Lung (tissue), 12 donors: ENCODE results near the gene HSF2BP. TPM values are rescaled to one million over a fixed set of nuclear protein-coding genes. Genes with fewer than 3 reads are reported as not detected.
"Not testable (repeated sequence)": the region's sequence is repeated elsewhere in the genome, so short reads cannot be mapped to it uniquely, and the experiment has no call there.

Experiments used
- ATAC-seq: fragments of 200-7000 bp; cut with Tn5 transposase; one replicate; pipeline ENCODE4 v1.9.1; 2020; ENCODE audit warnings: moderate number of reproducible peaks; ENCODE audit not compliant: insufficient read depth, low FRiP score
- DNase-seq, 3 donors: peaks; one replicate each; pipeline ENCODE4 v3.0.0-alpha.2; 2013 to 2017
- H3K27ac ChIP-seq, 2 donors: one replicate each; pipeline ENCODE4 v1.5.1; 2013; ENCODE audit warnings: mild to moderate bottlenecking in 2 of 2, moderate library complexity in 2 of 2, control low read depth in 1 of 2, inconsistent platforms in 1 of 2, low read depth in 1 of 2, low read length in 1 of 2
- H3K27me3 ChIP-seq, 3 donors: one replicate each; pipeline ENCODE4 v1.5.1; 2013; ENCODE audit warnings: low read length in 2 of 3; ENCODE audit not compliant: control insufficient read depth in 3 of 3, insufficient read depth in 3 of 3
- H3K36me3 ChIP-seq, 4 donors: one replicate each; pipeline ENCODE4 v1.5.1; 2013; ENCODE audit warnings: low read length in 4 of 4, mild to moderate bottlenecking in 1 of 4, moderate library complexity in 1 of 4; ENCODE audit not compliant: control insufficient read depth in 4 of 4, insufficient read depth in 4 of 4
- H3K4me1 ChIP-seq, 5 donors: one replicate each; pipeline ENCODE4 v1.5.1; 2013; ENCODE audit warnings: low read length in 5 of 5, mild to moderate bottlenecking in 2 of 5, moderate library complexity in 1 of 5; ENCODE audit not compliant: control insufficient read depth in 5 of 5, insufficient read depth in 5 of 5
- H3K4me3 ChIP-seq: one replicate; pipeline ENCODE4 v1.5.1; 2013; ENCODE audit warnings: mild to moderate bottlenecking, control low read depth, moderate library complexity
- H3K9ac ChIP-seq, 2 donors: one replicate each; pipeline ENCODE4 v1.5.1; 2013; ENCODE audit warnings: low read length in 2 of 2, control low read depth in 1 of 2; ENCODE audit not compliant: insufficient read depth in 1 of 2
- H3K9me3 ChIP-seq, 4 donors: one replicate each; pipeline ENCODE4 v1.5.1; 2013; ENCODE audit warnings: low read length in 3 of 4, mild to moderate bottlenecking in 1 of 4, moderate library complexity in 1 of 4; ENCODE audit not compliant: control insufficient read depth in 4 of 4, insufficient read depth in 3 of 4
- WGBS, 2 donors: extraction: QIAGEN DNeasy Blood & Tissue Kit; methylation state at CpG; one replicate each; pipeline ENCODE4 v1.1.7; 2013; 5-methylcytosine and 5-hydroxymethylcytosine counted together
- polyA plus RNA-seq, 2 donors: library from polyadenylated mRNA; stranded (reverse); fragments of 200-250 nt; gene quantifications; one replicate each; pipeline ENCODE4 v1.2.1, GENCODE V29; 2013
- total RNA-seq, 2 donors: library from RNA; depleted of rRNA in 1 of 2; stranded (reverse); fragments of >200 nt in 1 of 2; gene quantifications; one replicate each; pipeline ENCODE4 v1.2.1, GENCODE V29; 2014 to 2021
- TF ChIP-seq, protein P1 (sequence below): IDR thresholded peaks from 2 replicates; pipeline ENCODE4 v1.5.1; 2012; ENCODE audit warnings: mild to moderate bottlenecking; ENCODE audit errors: control extremely low read depth, extremely low read depth
- donor health status: control.
- donor health status: control.
- donor health status: Bipolar disorder and iron deficiency.
- donor health status: healthy.
- donor health status: DM: yes; HTN: yes; CAD: no.

The HSF2BP gene
- total and polyA plus RNA-seq, 4 donors, result 0.46 to 0.71 (median 0.57) TPM

DNA sequence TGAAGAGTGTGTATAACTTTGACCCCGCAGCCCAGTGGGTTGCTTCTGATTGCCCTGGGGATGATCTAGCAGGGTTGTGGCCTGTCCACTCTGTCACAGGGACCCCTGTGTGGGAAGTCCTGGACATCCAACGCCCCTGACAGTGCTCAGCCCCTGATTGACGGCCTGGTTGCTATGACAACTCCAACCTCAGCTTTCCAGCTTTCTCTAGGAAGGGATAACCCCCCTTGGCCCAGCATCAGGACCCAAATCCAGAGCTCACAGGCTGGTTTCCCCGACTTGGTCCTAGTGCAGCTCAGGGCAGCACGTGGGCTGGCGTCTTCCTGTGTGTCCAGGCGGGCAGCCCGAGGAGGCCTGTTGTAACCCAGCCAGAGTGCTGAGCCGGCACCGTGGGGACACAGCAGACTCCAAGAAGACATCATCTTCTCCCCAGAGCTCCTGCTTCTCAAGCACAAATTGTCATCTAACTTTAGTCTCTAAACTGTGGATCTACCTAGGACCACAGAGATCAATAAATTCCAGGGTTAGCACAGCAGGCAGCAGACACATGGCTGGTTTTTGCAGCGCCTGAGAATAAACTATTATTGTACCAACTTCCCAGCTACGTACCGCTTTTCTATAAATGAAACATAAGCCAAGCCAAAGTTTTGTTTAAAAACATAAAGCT, 40.8 kb upstream of the HSF2BP start:
- no peak overlapping the region for H3K4me3 ChIP-seq
- no peak for ATAC-seq
- WGBS, 2 donors, result 75 to 78% methylated on average over 13 of the region's 13 CpGs
- DNase-seq, result no peak
- no peaks in the 10 kb centered on the region for H3K27me3 ChIP-seq
- no peak overlapping the region for H3K27ac ChIP-seq
- TF ChIP-seq, protein P1, sequence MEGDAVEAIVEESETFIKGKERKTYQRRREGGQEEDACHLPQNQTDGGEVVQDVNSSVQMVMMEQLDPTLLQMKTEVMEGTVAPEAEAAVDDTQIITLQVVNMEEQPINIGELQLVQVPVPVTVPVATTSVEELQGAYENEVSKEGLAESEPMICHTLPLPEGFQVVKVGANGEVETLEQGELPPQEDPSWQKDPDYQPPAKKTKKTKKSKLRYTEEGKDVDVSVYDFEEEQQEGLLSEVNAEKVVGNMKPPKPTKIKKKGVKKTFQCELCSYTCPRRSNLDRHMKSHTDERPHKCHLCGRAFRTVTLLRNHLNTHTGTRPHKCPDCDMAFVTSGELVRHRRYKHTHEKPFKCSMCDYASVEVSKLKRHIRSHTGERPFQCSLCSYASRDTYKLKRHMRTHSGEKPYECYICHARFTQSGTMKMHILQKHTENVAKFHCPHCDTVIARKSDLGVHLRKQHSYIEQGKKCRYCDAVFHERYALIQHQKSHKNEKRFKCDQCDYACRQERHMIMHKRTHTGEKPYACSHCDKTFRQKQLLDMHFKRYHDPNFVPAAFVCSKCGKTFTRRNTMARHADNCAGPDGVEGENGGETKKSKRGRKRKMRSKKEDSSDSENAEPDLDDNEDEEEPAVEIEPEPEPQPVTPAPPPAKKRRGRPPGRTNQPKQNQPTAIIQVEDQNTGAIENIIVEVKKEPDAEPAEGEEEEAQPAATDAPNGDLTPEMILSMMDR, result no peak
- peaks cover 0 to 14% (median 0%) of the 10 kb centered on the region in 5 donors for H3K4me1 ChIP-seq
- no peak overlapping the region for H3K9ac ChIP-seq
- peaks cover 0 to 6% (median 2%) of the 10 kb centered on the region in 4 donors for H3K36me3 ChIP-seq
- no peaks in the 10 kb centered on the region for H3K9me3 ChIP-seq

DNA sequence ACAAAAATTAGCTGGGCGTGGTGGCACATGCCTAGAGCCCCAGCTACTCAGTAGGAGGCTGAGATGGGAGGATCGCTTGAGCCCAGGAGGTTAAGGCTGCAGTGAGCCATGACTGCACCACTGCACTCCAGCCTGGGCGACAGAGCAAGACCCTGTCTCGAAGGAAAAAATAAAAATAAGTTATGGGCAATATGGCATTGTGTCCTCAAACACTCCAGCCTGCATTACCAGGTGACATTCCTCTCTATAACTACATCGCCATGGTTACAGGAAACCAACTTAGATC, 40.1 kb upstream of the HSF2BP start:
- ATAC-seq, H3K27ac ChIP-seq, H3K36me3 ChIP-seq, H3K9ac ChIP-seq, H3K9me3 ChIP-seq, H3K4me3 ChIP-seq, DNase-seq, H3K27me3 ChIP-seq: not testable (repeated sequence)
- peaks cover 0 to 14% (median 0%) of the 10 kb centered on the region in 5 donors for H3K4me1 ChIP-seq
- WGBS, 2 donors, result 90 to 92% methylated on average over 5 of the region's 5 CpGs

DNA sequence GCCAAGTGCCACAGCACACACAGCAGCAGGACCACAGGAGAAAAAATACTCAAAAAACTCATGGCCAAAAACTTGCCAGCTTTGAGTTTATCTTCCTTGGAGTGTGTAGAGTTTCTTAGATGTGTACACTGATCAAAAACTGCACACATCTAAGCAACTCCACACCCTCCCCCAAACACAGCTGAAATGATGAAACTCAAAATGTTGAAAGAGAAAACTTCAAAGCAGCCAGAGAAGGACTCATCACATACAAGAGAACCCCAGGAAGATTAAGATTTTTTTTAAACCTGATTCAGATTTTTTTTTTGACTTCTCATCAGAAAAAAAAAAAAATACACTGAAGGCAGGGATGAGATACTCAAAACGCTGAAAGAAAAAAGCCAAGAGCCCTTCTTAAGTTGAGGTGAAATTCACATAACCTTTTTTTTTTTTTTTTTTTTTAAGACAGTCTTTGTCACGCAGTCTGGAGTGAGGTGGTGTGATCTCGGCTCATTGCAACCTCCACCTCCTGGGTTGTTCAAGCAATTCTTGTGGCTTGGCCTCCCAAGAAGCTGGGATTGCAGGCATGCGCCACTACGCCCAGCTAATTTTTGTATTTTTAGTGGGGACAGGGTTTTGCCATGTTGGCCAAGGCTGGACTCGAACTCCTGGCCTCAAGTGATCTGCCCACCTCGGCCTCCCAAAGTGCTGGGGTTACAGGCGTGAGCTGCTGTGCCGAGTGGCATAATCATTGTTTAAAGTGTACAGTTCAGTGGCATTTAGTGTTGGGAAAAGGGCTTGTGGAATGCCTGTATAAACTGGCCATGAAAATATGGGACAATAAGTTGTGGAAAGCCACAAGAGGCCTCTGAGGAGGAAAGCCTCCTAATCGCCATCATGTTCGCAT, 38.7 kb upstream of the HSF2BP start:
- no peak overlapping the region for H3K27ac ChIP-seq
- no peak for ATAC-seq
- peaks cover 0 to 10% (median 0%) of the 10 kb centered on the region in 5 donors for H3K4me1 ChIP-seq
- DNase-seq, result no peak
- H3K27me3 ChIP-seq, result no peaks in the 10 kb centered on the region
- no peaks in the 10 kb centered on the region for H3K9me3 ChIP-seq
- TF ChIP-seq, protein P1, result no peak
- H3K36me3 ChIP-seq, result peaks cover 0 to 19% (median 3%) of the 10 kb centered on the region in 4 donors
- WGBS, 2 donors, result 80 to 86% methylated on average over 11 of the region's 11 CpGs
- no peak overlapping the region for H3K9ac ChIP-seq
- H3K4me3 ChIP-seq, result no peak overlapping the region

DNA sequence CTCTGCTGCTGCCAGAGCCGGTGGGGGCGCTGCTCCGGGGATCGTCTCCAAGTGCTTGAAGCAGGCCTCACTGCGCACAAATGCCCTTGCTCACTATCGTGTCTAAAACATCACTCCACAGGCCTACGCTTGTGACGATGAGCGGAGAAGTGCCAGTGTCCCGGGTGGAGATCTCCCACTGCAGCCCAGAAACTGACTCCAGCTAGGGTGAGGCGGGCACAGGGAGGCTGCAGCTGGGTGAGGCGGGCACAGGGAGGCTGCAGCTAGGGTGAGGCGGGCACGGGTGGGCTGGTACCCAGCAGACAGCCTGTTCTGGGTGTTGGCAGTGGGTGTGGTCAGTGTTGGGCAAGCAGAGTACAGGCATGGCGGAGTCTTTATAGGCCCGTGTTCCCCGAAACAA, 36.9 kb upstream of the HSF2BP start:
- H3K9ac ChIP-seq, result no peak overlapping the region
- TF ChIP-seq, protein P1, result no peak
- WGBS, 2 donors, result 96% methylated on average over 17 of the region's 17 CpGs
- no peak overlapping the region for H3K27ac ChIP-seq
- peaks cover 0 to 2% (median 0%) of the 10 kb centered on the region in 5 donors for H3K4me1 ChIP-seq
- H3K4me3 ChIP-seq, result no peak overlapping the region
- H3K27me3 ChIP-seq, result no peaks in the 10 kb centered on the region
- H3K9me3 ChIP-seq, result no peaks in the 10 kb centered on the region
- no peak for ATAC-seq
- H3K36me3 ChIP-seq, result peaks cover 1 to 29% (median 7%) of the 10 kb centered on the region in 4 donors
- no peak for DNase-seq
